CD4-positive, alpha-beta T cell (primary cell): ENCODE data around the gene IL17RA. TPM values are rescaled to one million over a fixed set of nuclear protein-coding genes. Genes with fewer than 3 reads are reported as not detected.

ENCODE experiments used
- ATAC-seq: fragments of 200-7000 bp; cut with Tn5 transposase; one replicate; pipeline ENCODE4 v1.10.0; 2022; ENCODE audit warnings: mild to moderate bottlenecking; ENCODE audit not compliant: poor library complexity
- CTCF ChIA-PET: fragments of 350-600 bp; sonication (Branson Sonifier 250); formaldehyde crosslinking; loops from one replicate; lab custom pipeline; 2021; ENCODE audit warnings: antibody characterized with exemption, inconsistent platforms; lab: Charles Lee
- POLR2A ChIA-PET: fragments of 350-600 bp; sonication (Branson Sonifier 250); formaldehyde crosslinking; loops from one replicate; lab custom pipeline; 2021; ENCODE audit warnings: antibody characterized with exemption, inconsistent platforms; lab: Charles Lee
- DNase-seq, 14 experiments: peaks; one replicate each; pipeline ENCODE4 v3.0.0-alpha.2; 2013 to 2020; ENCODE audit warnings: mixed read lengths in 2 of 14
- H3K27ac ChIP-seq, 2 donors: one replicate each; pipeline versions ENCODE4 v1.5.1 to v1.7.0; 2013; ENCODE audit warnings: low read length in 2 of 2, low read depth in 1 of 2, mild to moderate bottlenecking in 1 of 2
- H3K27me3 ChIP-seq, 2 experiments: 1 replicate in 1 of 2; 2 replicates in 1 of 2; pipeline versions ENCODE4 v1.6.1 to v1.7.0; 2013; ENCODE audit warnings: low read length in 2 of 2, control low read depth in 1 of 2, mild to moderate bottlenecking in 1 of 2, moderate library complexity in 1 of 2; ENCODE audit not compliant: insufficient read depth in 2 of 2, control insufficient read depth in 1 of 2
- H3K36me3 ChIP-seq: one replicate; pipeline ENCODE4 v1.6.1; 2013; ENCODE audit warnings: low read length, control low read depth; ENCODE audit not compliant: insufficient read depth
- H3K4me1 ChIP-seq: one replicate; pipeline ENCODE4 v1.6.1; 2013; ENCODE audit warnings: low read length, control low read depth; ENCODE audit not compliant: insufficient read depth
- H3K4me3 ChIP-seq: one replicate; pipeline ENCODE4 v1.5.1; 2013; ENCODE audit warnings: mild to moderate bottlenecking, low read length, moderate library complexity
- H3K9me3 ChIP-seq, 2 experiments: 1 replicate in 1 of 2; 2 replicates in 1 of 2; pipeline versions ENCODE4 v1.6.1 to v1.7.0; 2013; ENCODE audit warnings: low read length in 2 of 2, mild to moderate bottlenecking in 2 of 2, control low read depth in 1 of 2, moderate library complexity in 1 of 2; ENCODE audit not compliant: control insufficient read depth in 1 of 2, insufficient read depth in 1 of 2
- H3K27ac Mint-ChIP-seq: one replicate; pipeline ENCODE4 v1.8.0; 2020; ENCODE audit warnings: mixed read lengths
- H3K27me3 Mint-ChIP-seq: one replicate; pipeline ENCODE4 v1.8.0; 2021; ENCODE audit warnings: mixed read lengths
- H3K36me3 Mint-ChIP-seq: one replicate; pipeline ENCODE4 v1.8.0; 2021; ENCODE audit warnings: low read depth, mixed read lengths
- H3K4me1 Mint-ChIP-seq: one replicate; pipeline ENCODE4 v1.8.0; 2021; ENCODE audit warnings: low read depth, mixed read lengths
- H3K4me3 Mint-ChIP-seq: one replicate; pipeline ENCODE4 v1.8.0; 2020; ENCODE audit warnings: mild to moderate bottlenecking, mixed read lengths
- H3K9me3 Mint-ChIP-seq: one replicate; pipeline ENCODE4 v1.8.0; 2020; ENCODE audit warnings: mixed read lengths
- CTCF ChIP-seq: fragments of 200-600 bp; IDR thresholded peaks from one replicate; pipeline ENCODE4 v1.8.0; 2022; ENCODE audit warnings: antibody characterized with exemption, mild to moderate bottlenecking
- intact Hi-C, 2 experiments: fragments of 100-400 bp; cut with DNase I in 1 of 2; cut with micrococcal nuclease in 1 of 2; formaldehyde crosslinking; loops; one replicate each; pipeline versions ENCODE4 v1.15.1 to v1.9.0; 2023 to 2025; cut with DNase I, micrococcal nuclease
- total RNA-seq, 174 experiments: library from RNA in 2 of 174; stranded (reverse) in 2 of 174; gene quantifications; one replicate each; pipeline ENCODE4 v1.2.3 and lab custom pipeline; 2021 to 2026

The IL17RA gene
- total RNA-seq, 2 experiments from 2014 or later: 23.2 to 24.3 TPM

- ATAC-seq: no peak
- Mint-ChIP-seq H3K36me3 (peaks cover 59% of the 10 kb centered on the region), H3K27me3 (no peaks in the 10 kb centered on the region), H3K27ac (peak overlapping the region; percentile 74), H3K4me3 (peak overlapping the region; percentile 30), H3K4me1 (peaks cover 90% of the 10 kb centered on the region), H3K9me3 (no peaks in the 10 kb centered on the region)
- no peak overlapping the region for H3K4me3 ChIP-seq
- no peak overlapping the region for H3K27ac ChIP-seq
- CTCF ChIA-PET: no interaction called here
- POLR2A ChIA-PET: interaction anchor here (0.7 kb wide), 1 partner anchor 66 kb away, joined by 3 read pairs; no protein-coding TSS in a partner anchor
- no peak for TF ChIP-seq CTCF
- H3K9me3 ChIP-seq: no peaks in the 10 kb centered on the region
- DNase-seq: no peak
- no peaks in the 10 kb centered on the region for H3K27me3 ChIP-seq
- intact Hi-C loops: no loop called here
- peaks cover 81% of the 10 kb centered on the region for H3K4me1 ChIP-seq
- H3K36me3 ChIP-seq: peaks cover 18% of the 10 kb centered on the region
Measured at GRCh38 chr22:17091851-17092250, 7.1 kb downstream of the IL17RA start.

GRCh38 chr22:17093081-17093480 is 8.3 kb downstream of the IL17RA start:
- peaks cover 62% of the 10 kb centered on the region for H3K36me3 Mint-ChIP-seq
- no peak for ATAC-seq
- Histone ChIP-seq H3K27me3 (no peaks in the 10 kb centered on the region), H3K4me1 (peaks cover 81% of the 10 kb centered on the region), H3K36me3 (peaks cover 30% of the 10 kb centered on the region), H3K4me3 (no peak overlapping the region), H3K9me3 (no peaks in the 10 kb centered on the region), H3K27ac (no peak overlapping the region)
- no peaks in the 10 kb centered on the region for H3K9me3 Mint-ChIP-seq
- no peak for TF ChIP-seq CTCF
- intact Hi-C loops: no loop called here
- H3K4me3 Mint-ChIP-seq: peak overlapping the region; percentile 32
- H3K27ac Mint-ChIP-seq: peak overlapping the region; percentile 74
- no peaks in the 10 kb centered on the region for H3K27me3 Mint-ChIP-seq
- DNase-seq: no peak
- POLR2A ChIA-PET: no interaction called here
- H3K4me1 Mint-ChIP-seq: peaks cover 90% of the 10 kb centered on the region
- CTCF ChIA-PET: interaction anchor here (1.8 kb wide), 1 partner anchor 79 kb away, joined by 5 read pairs; no protein-coding TSS in a partner anchor

- peaks cover 53% of the 10 kb centered on the region for H3K36me3 ChIP-seq
- H3K4me3 ChIP-seq: no peak overlapping the region
- H3K27ac Mint-ChIP-seq: peak overlapping the region; percentile 77
- no peak for TF ChIP-seq CTCF
- H3K9me3 ChIP-seq: no peaks in the 10 kb centered on the region
- H3K27me3 Mint-ChIP-seq: no peaks in the 10 kb centered on the region
- ATAC-seq: no peak
- H3K4me3 Mint-ChIP-seq: no peak overlapping the region
- peaks cover 86% of the 10 kb centered on the region for H3K36me3 Mint-ChIP-seq
- intact Hi-C loops: no loop called here
- H3K9me3 Mint-ChIP-seq: no peaks in the 10 kb centered on the region
- ChIA-PET CTCF (interaction anchor here (2.1 kb wide), 1 partner anchor 21 kb away, joined by 6 read pairs; no protein-coding TSS in a partner anchor), POLR2A (interaction anchor here (1.6 to 1.8 kb wide), 2 partner anchors 10 to 12 kb away, joined by 6 to 9 read pairs; no protein-coding TSS in a partner anchor)
- H3K27me3 ChIP-seq: no peaks in the 10 kb centered on the region
- H3K27ac ChIP-seq: no peak overlapping the region
- peaks cover 96% of the 10 kb centered on the region for H3K4me1 Mint-ChIP-seq
- H3K4me1 ChIP-seq: peaks cover 84% of the 10 kb centered on the region
- DNase-seq: peak in 1 of 14 experiments; percentile 26
Measured at GRCh38 chr22:17095538-17095937, 10.7 kb downstream of the IL17RA start.
